ENCODE data around the gene AFF3. TPM values are rescaled to one million over a fixed set of nuclear protein-coding genes. Genes with fewer than 3 reads are reported as not detected.

The AFF3 gene
- total and polyA plus RNA-seq, 2 of the 8 experiments (the other 6 are each of a cell fraction or from before 2014, with no cell fraction given) = 0.27 to 3.0 TPM

DNA sequence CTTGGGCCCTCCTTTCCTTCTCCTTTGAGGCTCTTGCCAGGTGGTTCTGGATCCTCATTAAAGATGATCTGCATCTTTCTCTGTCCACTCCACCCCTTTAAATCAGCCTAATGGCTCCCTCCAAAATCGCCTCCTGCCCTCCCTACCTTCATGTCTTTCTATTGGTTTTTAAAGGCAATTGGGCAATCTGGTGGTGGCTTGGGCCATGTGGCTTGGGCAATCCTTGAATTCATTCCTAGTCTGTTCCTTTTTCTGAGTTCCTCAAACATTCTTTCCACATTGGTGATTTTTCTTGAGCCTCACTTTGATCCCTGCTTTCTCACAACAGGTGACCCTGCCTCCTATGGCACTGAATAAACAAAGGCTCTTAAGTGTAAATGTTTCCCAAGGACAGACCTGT lies 386.3 kb downstream of the AFF3 start:
- Histone ChIP-seq H2AK5ac (ENCODE audit: low read depth, low read length) (no peak overlapping the region), H2BK15ac (ENCODE audit: low read length) (no peak overlapping the region), H3K27me3 (replicated peaks in 1 of 4; ENCODE audit: control insufficient read depth in 3 of 4, extremely low read depth in 1 of 4, insufficient read depth in 3 of 4, low read length in 3 of 4) (peaks cover 0 to 6% (median 4%) of the 10 kb centered on the region in 4 experiments; a peak in 3 of 7 replicates), H3K79me1 (ENCODE audit: low read depth, low read length) (no peaks in the 10 kb centered on the region), H3K4me3 (ENCODE audit: extremely low read depth in 1 of 4, insufficient read depth in 2 of 4, low read depth in 3 of 4, low read length in 4 of 4) (no peak overlapping the region), H2BK20ac (ENCODE audit: low read length) (no peak overlapping the region), H3K23me2 (ENCODE audit: low read depth, low read length) (no peaks in the 10 kb centered on the region), H2AFZ (ENCODE audit: low read length) (no peak overlapping the region), H2BK5ac (ENCODE audit: low read depth, low read length) (no peak overlapping the region), H3K4ac (replicated peaks; ENCODE audit: insufficient read length, low read depth, low read length) (no peak overlapping the region), H3K4me1 (replicated peaks in 1 of 4; ENCODE audit: control insufficient read depth in 3 of 4, insufficient read depth in 4 of 4, low read length in 3 of 4) (no peaks in the 10 kb centered on the region), H2BK120ac (replicated peaks; ENCODE audit: low read depth, low read length) (no peak overlapping the region), H3K4me2 (ENCODE audit: insufficient read depth in 1 of 2, low read depth in 2 of 2, low read length in 2 of 2) (no peak overlapping the region), H4K20me1 (replicated peaks in 1 of 2; ENCODE audit: control insufficient read depth in 1 of 2, insufficient read depth in 2 of 2, low read length in 2 of 2) (no peaks in the 10 kb centered on the region), H4K5ac (ENCODE audit: insufficient read length, low read depth, low read length) (no peak overlapping the region), H4K8ac (ENCODE audit: extremely low read depth, insufficient read depth, low read length) (no peak overlapping the region), H3K14ac (ENCODE audit: insufficient read length) (no peak overlapping the region), H2BK12ac (ENCODE audit: low read depth, low read length) (no peak overlapping the region), H3K9me3 (ENCODE audit: insufficient read depth in 2 of 2, low read depth in 1 of 2, low read length in 1 of 2) (no peaks in the 10 kb centered on the region), H3K56ac (replicated peaks; ENCODE audit: insufficient read length, low read depth, low read length) (no peak overlapping the region), H3K79me2 (ENCODE audit: control insufficient read depth in 1 of 2, insufficient read depth in 2 of 2, low read length in 2 of 2) (no peaks in the 10 kb centered on the region; a peak in 1 of 4 replicates), H3K23ac (ENCODE audit: insufficient read length) (no peak overlapping the region), H3K36me3 (ENCODE audit: control insufficient read depth in 2 of 4, insufficient read depth in 4 of 4, low read length in 3 of 4) (no peaks in the 10 kb centered on the region), H3K27ac (ENCODE audit: low read depth, low read length) (no peak overlapping the region), H3K9ac (replicated peaks in 1 of 4; ENCODE audit: extremely low read depth in 1 of 4, low read depth in 3 of 4, low read length in 3 of 4) (no peak overlapping the region), H4K91ac (replicated peaks; ENCODE audit: insufficient read length, low read length) (no peak overlapping the region), H3K18ac (ENCODE audit: extremely low read depth, low read length) (no peak overlapping the region)
- DNase-seq (ENCODE audit: low read depth in 1 of 2, low spot score in 2 of 2) (no peak), FAIRE-seq (no peak)
- TF ChIP-seq SIRT6 (IDR thresholded peaks at IDR 0.05; ENCODE audit: low read length) = no peak
- 83% methylated on average over 1 of the region's 1 CpG; no CpG with 5 or more reads in 1 of the 2 experiments for WGBS, 2 experiments (ENCODE audit: extremely low coverage in 1 of 2, insufficient coverage in 1 of 2, insufficient read length in 1 of 2, insufficient replicate concordance in 2 of 2, low coverage in 1 of 2, low lambda C conversion rate in 2 of 2, missing lambda C conversion rate in 1 of 2)
- ChIA-PET POLR2A (ENCODE audit: partially characterized antibody) (no interaction called here), CTCF (ENCODE audit: partially characterized antibody) (interaction anchor here (1.7 kb wide), 1 partner anchor 506 kb away, joined by 3 read pairs; no protein-coding TSS in a partner anchor)
